Measurements from ENCODE around the gene GATAD2A. TPM values are rescaled to one million over a fixed set of nuclear protein-coding genes. Genes with fewer than 3 reads are reported as not detected.

GATAD2A gene
- total and polyA plus RNA-seq, 4 donors, result 14.2 to 44.1 (median 35.0) TPM

DNA sequence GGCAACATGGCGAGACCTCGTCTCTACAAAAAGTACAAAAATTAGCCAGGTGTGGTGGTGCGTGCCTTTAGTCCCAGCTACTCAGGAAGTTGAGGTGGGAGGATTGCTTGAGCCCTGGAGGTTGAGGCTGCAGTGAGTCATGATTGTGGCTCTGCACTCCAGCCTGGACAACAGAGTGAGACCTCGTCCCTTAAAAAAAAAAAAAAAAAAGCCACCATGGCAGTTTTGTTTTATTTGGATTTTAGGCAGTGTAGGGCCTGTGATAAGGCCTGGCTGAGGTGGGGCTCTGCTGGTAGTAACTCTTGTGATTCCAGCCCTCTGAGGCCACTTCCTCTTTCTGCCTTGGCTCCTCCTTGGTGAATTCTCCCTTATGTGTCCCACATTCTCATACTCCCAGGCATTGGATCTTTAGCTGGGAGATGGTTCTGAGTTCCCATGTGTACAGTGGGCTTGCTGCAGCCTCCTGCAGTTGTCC is 39.2 kb downstream of the GATAD2A start:
- 100% methylated on average over 3 of the region's 4 CpGs for WGBS (ENCODE audit: insufficient coverage)
- Histone ChIP-seq H3K4me1 (ENCODE audit: control insufficient read depth, insufficient read depth, low read length) (peaks cover 9% of the 10 kb centered on the region), H3K27me3 (ENCODE audit: control insufficient read depth, insufficient read depth, low read length) (no peaks in the 10 kb centered on the region), H3K36me3 (ENCODE audit: control insufficient read depth, insufficient read depth, low read length) (peaks cover 4% of the 10 kb centered on the region), H3K9me3 (ENCODE audit: control insufficient read depth, insufficient read depth, low read length) (no peaks in the 10 kb centered on the region), H3K4me3 (ENCODE audit: low read depth, low read length) (no peak overlapping the region), H3K27ac (ENCODE audit: low read depth, low read length) (no peak overlapping the region)
- no peak for DNase-seq (ENCODE audit: low read depth in 4 of 6, low spot score in 6 of 6)

DNA sequence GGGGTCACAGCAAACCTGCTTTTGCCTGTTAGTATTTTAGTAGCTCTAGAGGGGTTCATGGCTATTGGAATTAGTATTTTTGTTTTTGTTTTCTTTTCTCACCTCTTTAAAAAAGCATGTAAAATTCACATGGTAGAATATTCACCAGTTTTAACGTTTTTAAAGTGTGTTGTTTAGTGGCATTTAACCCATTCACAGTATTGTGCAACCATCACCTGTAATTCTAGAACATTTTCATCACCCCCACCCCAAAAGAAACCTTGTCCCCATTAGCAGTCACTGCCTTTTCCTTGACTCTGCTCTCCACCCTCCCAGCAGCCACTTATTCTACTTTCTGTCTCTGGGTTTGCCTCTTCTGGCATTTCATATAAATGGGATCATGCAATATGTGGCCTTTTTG is 39.8 kb downstream of the GATAD2A start:
- Histone ChIP-seq H3K27me3 (ENCODE audit: control insufficient read depth, insufficient read depth, low read length) (no peaks in the 10 kb centered on the region), H3K4me1 (ENCODE audit: control insufficient read depth, insufficient read depth, low read length) (peaks cover 9% of the 10 kb centered on the region), H3K27ac (ENCODE audit: low read depth, low read length) (no peak overlapping the region), H3K9me3 (ENCODE audit: control insufficient read depth, insufficient read depth, low read length) (no peaks in the 10 kb centered on the region), H3K4me3 (ENCODE audit: low read depth, low read length) (no peak overlapping the region), H3K36me3 (ENCODE audit: control insufficient read depth, insufficient read depth, low read length) (peaks cover 4% of the 10 kb centered on the region)
- DNase-seq (ENCODE audit: low read depth in 4 of 6, low spot score in 6 of 6), result no peak
- no CpG with 5 or more reads among the region's 1 CpG for WGBS (ENCODE audit: insufficient coverage)

DNA sequence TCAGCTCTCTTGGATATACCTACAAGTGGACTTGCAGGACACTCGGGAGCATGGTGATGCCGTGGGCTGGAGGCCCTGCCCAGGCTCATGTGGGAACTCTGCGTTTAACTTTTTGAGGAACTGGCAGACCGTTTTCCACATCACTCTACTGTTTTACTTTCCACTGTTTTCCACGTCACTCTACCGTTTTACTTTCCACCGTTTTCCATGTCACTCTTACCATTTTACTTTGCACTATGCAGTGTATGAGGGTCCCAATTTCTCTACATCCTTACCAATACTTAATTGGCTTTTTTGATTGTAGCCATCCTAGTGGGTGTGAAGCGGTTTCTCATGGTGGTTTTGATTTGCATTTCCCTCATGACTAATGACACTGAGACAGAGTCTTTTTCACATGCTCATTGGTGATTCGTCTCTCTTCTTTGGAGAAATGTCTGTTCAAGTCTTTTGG is 40.5 kb downstream of the GATAD2A start:
- Histone ChIP-seq H3K36me3 (ENCODE audit: control insufficient read depth, insufficient read depth, low read length) (peaks cover 4% of the 10 kb centered on the region), H3K27me3 (ENCODE audit: control insufficient read depth, insufficient read depth, low read length) (no peaks in the 10 kb centered on the region), H3K27ac (ENCODE audit: low read depth, low read length) (no peak overlapping the region), H3K9me3 (ENCODE audit: control insufficient read depth, insufficient read depth, low read length) (no peaks in the 10 kb centered on the region), H3K4me1 (ENCODE audit: control insufficient read depth, insufficient read depth, low read length) (peaks cover 9% of the 10 kb centered on the region), H3K4me3 (ENCODE audit: low read depth, low read length) (no peak overlapping the region)
- 95% methylated on average over 6 of the region's 9 CpGs for WGBS (ENCODE audit: insufficient coverage)
- DNase-seq (ENCODE audit: low read depth in 4 of 6, low spot score in 6 of 6), result no peak

DNA sequence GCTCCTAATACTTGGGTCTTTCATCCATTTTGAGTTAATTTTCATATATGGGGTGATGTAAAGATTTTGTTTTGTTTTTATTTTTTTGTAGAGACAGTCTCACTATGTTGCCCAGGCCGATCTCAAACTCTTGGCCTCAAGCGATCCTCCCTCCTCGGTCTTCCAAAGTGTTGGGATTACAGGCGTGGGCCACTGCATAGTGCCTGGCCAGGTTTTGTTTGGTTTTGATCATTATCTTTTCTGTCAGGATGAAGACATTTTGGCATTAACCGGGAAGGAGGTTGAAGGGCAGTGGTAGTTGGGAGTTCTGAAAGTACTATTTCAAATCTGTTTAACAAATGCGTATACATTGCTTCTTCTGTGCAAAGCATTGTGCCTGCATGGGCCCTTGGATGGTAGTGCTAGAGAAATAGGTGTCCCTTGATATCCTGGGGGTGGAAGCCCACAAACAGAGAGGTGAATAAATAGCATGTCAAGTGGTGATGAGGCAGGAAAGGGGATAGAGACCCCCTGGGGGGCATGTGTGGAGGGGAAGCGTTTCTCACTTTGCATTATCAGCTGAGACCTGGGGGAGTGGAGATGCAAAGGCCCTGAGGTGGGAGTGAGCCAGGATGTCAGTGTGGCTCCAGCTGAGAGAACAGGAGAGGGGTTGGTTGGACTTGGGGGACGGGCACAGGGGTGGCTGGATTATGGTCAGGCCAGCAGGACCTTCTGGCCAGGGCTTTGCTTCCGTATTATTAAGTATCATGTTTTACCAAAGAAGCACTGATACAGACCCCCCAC is 41.4 kb downstream of the GATAD2A start:
- no peak overlapping the region for H3K4me3 ChIP-seq (ENCODE audit: low read depth, low read length)
- no peak for DNase-seq (ENCODE audit: low read depth in 4 of 6, low spot score in 6 of 6)
- no peak overlapping the region for H3K27ac ChIP-seq (ENCODE audit: low read depth, low read length)
- H3K9me3 ChIP-seq (ENCODE audit: control insufficient read depth, insufficient read depth, low read length), result no peaks in the 10 kb centered on the region
- no peaks in the 10 kb centered on the region for H3K27me3 ChIP-seq (ENCODE audit: control insufficient read depth, insufficient read depth, low read length)
- 89% methylated on average over 6 of the region's 9 CpGs for WGBS (ENCODE audit: insufficient coverage)
- H3K4me1 ChIP-seq (ENCODE audit: control insufficient read depth, insufficient read depth, low read length), result peaks cover 9% of the 10 kb centered on the region
- peaks cover 4% of the 10 kb centered on the region for H3K36me3 ChIP-seq (ENCODE audit: control insufficient read depth, insufficient read depth, low read length)

DNA sequence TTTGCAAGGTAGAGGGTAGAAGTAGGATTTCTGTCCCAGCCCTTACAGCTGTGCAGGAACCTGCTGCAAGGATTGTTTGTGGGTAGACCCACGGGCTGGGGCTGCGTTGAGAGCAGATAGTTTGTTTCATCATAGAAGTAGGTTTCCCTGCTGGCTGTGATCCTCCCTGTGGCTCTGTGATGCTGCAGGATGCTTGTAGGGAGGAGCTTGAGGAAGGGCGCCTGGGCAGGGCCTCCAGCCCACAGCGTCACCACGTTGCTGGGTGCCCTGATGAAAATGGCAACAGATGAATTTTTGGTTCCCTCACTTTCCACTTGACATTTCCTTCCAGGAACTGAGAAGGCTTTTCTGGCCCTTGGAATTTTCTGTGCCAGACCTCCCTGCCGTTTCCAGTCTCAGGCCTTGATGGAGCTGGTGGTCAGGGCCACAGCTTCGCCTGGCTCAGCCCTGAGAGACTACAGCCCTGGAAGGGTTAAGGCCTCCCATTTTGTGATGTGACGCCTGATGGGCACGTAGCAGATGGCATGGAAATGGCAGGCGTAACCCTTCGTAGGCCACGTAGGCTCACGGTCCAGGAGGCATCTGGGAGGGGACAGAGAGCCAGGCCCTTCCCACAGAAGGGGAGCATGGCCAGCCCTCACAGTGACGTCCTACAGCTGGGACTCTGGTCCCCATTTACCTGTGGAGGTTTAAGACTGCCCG is 42.2 kb downstream of the GATAD2A start:
- Histone ChIP-seq H3K36me3 (ENCODE audit: control insufficient read depth, insufficient read depth, low read length) (peaks cover 4% of the 10 kb centered on the region), H3K9me3 (ENCODE audit: control insufficient read depth, insufficient read depth, low read length) (no peaks in the 10 kb centered on the region), H3K4me3 (ENCODE audit: low read depth, low read length) (no peak overlapping the region), H3K27ac (ENCODE audit: low read depth, low read length) (no peak overlapping the region), H3K27me3 (ENCODE audit: control insufficient read depth, insufficient read depth, low read length) (no peaks in the 10 kb centered on the region), H3K4me1 (ENCODE audit: control insufficient read depth, insufficient read depth, low read length) (peaks cover 9% of the 10 kb centered on the region)
- DNase-seq (ENCODE audit: low read depth in 4 of 6, low spot score in 6 of 6), result peak in 1 of 6 donors; percentile 18
- WGBS (ENCODE audit: insufficient coverage), result 61% methylated on average over 15 of the region's 15 CpGs

DNA sequence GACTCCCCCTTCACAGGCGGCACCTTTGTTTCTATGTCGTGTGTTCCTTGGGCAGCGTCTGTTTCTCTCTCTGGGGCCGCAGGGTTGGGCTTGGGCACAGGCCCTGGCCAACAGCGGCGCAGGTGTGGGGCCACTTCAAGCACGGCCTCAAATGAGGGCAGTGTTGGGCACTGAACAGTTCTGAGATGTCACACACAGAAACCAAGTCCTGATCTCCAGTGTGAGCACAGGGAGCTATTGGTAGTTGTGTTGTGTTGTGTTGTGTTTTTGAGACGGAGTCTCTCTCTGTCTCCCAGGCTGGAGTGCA is 42.7 kb downstream of the GATAD2A start:
- WGBS (ENCODE audit: insufficient coverage), result 84% methylated on average over 8 of the region's 8 CpGs
- peaks cover 4% of the 10 kb centered on the region for H3K36me3 ChIP-seq (ENCODE audit: control insufficient read depth, insufficient read depth, low read length)
- H3K27me3 ChIP-seq (ENCODE audit: control insufficient read depth, insufficient read depth, low read length), result no peaks in the 10 kb centered on the region
- H3K27ac ChIP-seq (ENCODE audit: low read depth, low read length), result no peak overlapping the region
- no peak for DNase-seq (ENCODE audit: low read depth in 4 of 6, low spot score in 6 of 6)
- peaks cover 12% of the 10 kb centered on the region for H3K4me1 ChIP-seq (ENCODE audit: control insufficient read depth, insufficient read depth, low read length)
- no peaks in the 10 kb centered on the region for H3K9me3 ChIP-seq (ENCODE audit: control insufficient read depth, insufficient read depth, low read length)
- no peak overlapping the region for H3K4me3 ChIP-seq (ENCODE audit: low read depth, low read length)

DNA sequence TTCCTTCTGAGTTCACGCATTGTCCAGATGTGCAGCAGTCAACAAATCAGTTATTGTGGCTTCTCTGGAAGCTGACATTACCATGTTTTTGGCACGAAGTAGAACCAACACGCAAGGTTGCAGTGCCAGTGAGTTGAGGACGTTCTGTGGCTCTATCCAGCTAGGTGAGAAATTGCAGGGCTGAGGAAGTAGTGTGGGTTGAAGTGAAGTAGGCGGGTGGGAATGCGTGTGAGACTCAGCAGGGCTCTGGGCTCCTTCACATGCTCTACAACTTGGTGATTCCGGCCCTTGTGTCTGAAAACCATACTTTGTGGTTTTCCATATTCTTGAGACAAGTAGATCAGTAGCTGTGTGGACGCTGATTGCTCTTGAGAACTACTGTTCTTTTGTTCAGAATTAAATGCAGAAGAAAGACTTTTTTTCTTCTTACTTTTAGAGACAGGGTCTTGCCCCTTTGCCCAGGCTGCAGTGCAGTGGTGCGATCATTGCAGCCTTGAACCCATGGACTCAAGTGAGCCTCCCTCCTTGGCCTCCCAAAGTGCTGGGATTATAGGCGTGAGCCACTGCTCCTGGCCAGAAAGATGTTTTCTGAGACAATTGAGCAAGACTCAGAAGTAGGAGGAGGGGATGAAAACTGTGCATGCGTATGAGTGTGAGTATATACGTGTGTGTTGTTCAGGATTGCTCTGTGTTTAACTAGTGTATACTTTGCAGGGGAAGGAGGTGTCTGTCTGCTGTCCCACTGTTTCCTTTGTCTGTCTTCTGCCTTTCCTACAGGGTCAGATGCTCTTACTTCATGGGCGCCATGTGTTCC is 46.2 kb downstream of the GATAD2A start:
- DNase-seq (ENCODE audit: low read depth in 4 of 6, low spot score in 6 of 6), result no peak
- WGBS (ENCODE audit: insufficient coverage), result 80% methylated on average over 12 of the region's 13 CpGs
- no peak overlapping the region for H3K4me3 ChIP-seq (ENCODE audit: low read depth, low read length)
- no peak overlapping the region for H3K27ac ChIP-seq (ENCODE audit: low read depth, low read length)
- no peaks in the 10 kb centered on the region for H3K9me3 ChIP-seq (ENCODE audit: control insufficient read depth, insufficient read depth, low read length)
- H3K4me1 ChIP-seq (ENCODE audit: control insufficient read depth, insufficient read depth, low read length), result peaks cover 12% of the 10 kb centered on the region
- peaks cover 4% of the 10 kb centered on the region for H3K36me3 ChIP-seq (ENCODE audit: control insufficient read depth, insufficient read depth, low read length)
- no peaks in the 10 kb centered on the region for H3K27me3 ChIP-seq (ENCODE audit: control insufficient read depth, insufficient read depth, low read length)

DNA sequence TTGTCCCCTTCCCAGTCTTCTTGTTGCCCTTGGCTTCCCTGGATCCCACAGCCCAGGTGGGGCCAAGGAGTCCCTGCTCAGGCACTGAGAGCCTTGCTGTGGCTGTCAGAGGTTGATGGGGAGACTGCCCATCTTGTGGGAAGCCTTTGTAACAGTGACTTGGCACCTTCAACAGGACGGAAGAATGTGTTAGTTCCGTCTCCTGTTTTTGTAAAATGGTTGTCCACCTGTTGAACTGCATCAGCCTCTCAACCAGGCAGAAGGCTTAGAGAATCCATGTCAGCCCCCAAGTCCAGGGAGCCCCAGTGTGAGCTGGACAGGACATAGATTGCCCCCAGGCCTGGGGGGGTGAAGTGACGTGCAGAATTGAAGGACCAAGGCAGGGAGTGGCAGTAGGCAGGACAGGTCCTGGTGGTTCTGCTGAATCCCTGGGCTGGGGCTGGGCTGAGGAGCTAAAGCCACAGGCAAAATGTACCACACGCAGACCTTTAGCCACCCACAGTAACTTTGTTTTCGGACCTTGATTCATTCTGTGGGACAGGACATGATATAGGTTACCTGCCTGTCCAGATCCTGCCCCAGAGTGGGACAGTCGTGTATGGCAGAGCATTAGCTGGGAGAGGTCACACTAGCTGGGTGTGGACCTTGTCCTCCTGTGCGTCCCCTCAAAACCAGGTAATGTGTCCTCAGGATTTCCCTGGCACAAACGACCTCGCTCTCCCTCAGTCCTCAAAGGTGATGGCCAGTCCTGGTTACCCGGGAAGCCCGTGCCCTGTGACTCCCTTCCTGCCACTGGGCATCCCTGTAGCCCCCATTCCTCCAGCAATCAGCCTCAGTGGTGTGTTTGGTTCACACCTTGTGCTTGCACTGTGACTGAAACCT is 47.0 kb downstream of the GATAD2A start:
- WGBS (ENCODE audit: insufficient coverage), result 83% methylated on average over 8 of the region's 11 CpGs
- Histone ChIP-seq H3K9me3 (ENCODE audit: control insufficient read depth, insufficient read depth, low read length) (no peaks in the 10 kb centered on the region), H3K27me3 (ENCODE audit: control insufficient read depth, insufficient read depth, low read length) (no peaks in the 10 kb centered on the region), H3K4me3 (ENCODE audit: low read depth, low read length) (no peak overlapping the region), H3K36me3 (ENCODE audit: control insufficient read depth, insufficient read depth, low read length) (peaks cover 4% of the 10 kb centered on the region), H3K27ac (ENCODE audit: low read depth, low read length) (no peak overlapping the region), H3K4me1 (ENCODE audit: control insufficient read depth, insufficient read depth, low read length) (peaks cover 11% of the 10 kb centered on the region)
- no peak for DNase-seq (ENCODE audit: low read depth in 4 of 6, low spot score in 6 of 6)

DNA sequence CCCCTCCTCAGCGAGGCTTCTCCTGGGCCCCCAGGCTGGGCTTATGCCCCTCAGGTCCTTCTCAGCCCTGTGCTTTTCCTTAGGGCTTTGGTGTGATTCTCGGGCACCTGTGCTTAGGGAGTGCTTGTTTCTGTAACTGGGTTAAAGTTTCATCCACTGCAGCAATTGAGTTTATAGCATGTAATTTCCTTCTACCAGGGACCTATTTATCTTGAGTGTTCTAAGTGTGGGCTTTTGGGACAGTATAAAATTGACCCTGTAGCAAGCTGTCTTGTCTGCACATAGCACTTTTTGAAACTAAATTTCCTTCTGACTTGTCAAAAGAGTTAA is 47.6 kb downstream of the GATAD2A start:
- H3K4me1 ChIP-seq (ENCODE audit: control insufficient read depth, insufficient read depth, low read length), result peaks cover 10% of the 10 kb centered on the region
- no peaks in the 10 kb centered on the region for H3K9me3 ChIP-seq (ENCODE audit: control insufficient read depth, insufficient read depth, low read length)
- no CpG with 5 or more reads among the region's 2 CpGs for WGBS (ENCODE audit: insufficient coverage)
- DNase-seq (ENCODE audit: low read depth in 4 of 6, low spot score in 6 of 6), result no peak
- H3K27ac ChIP-seq (ENCODE audit: low read depth, low read length), result no peak overlapping the region
- H3K36me3 ChIP-seq (ENCODE audit: control insufficient read depth, insufficient read depth, low read length), result peaks cover 1% of the 10 kb centered on the region
- no peak overlapping the region for H3K4me3 ChIP-seq (ENCODE audit: low read depth, low read length)
- H3K27me3 ChIP-seq (ENCODE audit: control insufficient read depth, insufficient read depth, low read length), result no peaks in the 10 kb centered on the region

Data from spinal cord (tissue), 10 donors.